GM12878 (cell line): ENCODE results near the gene TNIP1. TPM values are rescaled to one million over a fixed set of nuclear protein-coding genes. Genes with fewer than 3 reads are reported as not detected.
A peak's percentile ranks its signal among the peaks of the same experiment; 100 is the strongest.

Experiments used
- ATAC-seq: fragments of 200-7000 bp; cut with Tn5 transposase; 3 replicates; pipeline ENCODE4 v1.9.1; 2020; ENCODE audit warnings: mild to moderate bottlenecking, moderate library complexity
- BruUV-seq: library from RNA; stranded (reverse); fragments of 400-500 nt; replicated peaks from 2 replicates; lab custom pipeline; 2021; lab: Mats Ljungman, UMichigan
- CTCF ChIA-PET: fragments of 300-600 bp; sonication (Branson Sonifier 250); formaldehyde crosslinking; extraction: SDS; loops from one replicate; lab custom pipeline; 2021; ENCODE audit warnings: inconsistent platforms; lab: Yijun Ruan, JAX
- POLR2A ChIA-PET: fragments of 350-600 bp; formaldehyde crosslinking; extraction: SDS; loops from one replicate; lab custom pipeline; 2021; ENCODE audit warnings: inconsistent platforms; lab: Charles Lee
- RAD21 ChIA-PET: fragments of 300-600 bp; sonication (Branson Sonifier 250); formaldehyde crosslinking; loops from one replicate; lab custom pipeline; 2023; ENCODE audit warnings: antibody characterized with exemption; ENCODE audit not compliant: unreplicated experiment; lab: Charles Lee
- SMC1A ChIA-PET: fragments of 300-600 bp; sonication (Branson Sonifier 250); formaldehyde crosslinking; loops from one replicate; lab custom pipeline; 2023; ENCODE audit not compliant: unreplicated experiment, uncharacterized antibody; lab: Charles Lee
- DNase-seq: peaks from one replicate; pipeline ENCODE4 v3.0.0-alpha.2; 2011; ENCODE audit warnings: low read depth, low spot score
- FAIRE-seq: peaks from 3 replicates; lab custom pipeline; 2011; peaks lifted over from hg19 to GRCh38; lab: Jason Lieb, UNC
- H2AFZ ChIP-seq: 2 replicates; pipeline ENCODE4 v1.6.0; 2011; ENCODE audit warnings: low read depth, low read length, control low read depth; ENCODE audit not compliant: control insufficient read depth
- H3K27ac ChIP-seq: 2 replicates; pipeline ENCODE4 v1.5.1; 2011; ENCODE audit warnings: control low read depth; ENCODE audit not compliant: control insufficient read depth, insufficient read depth
- H3K27me3 ChIP-seq, 2 experiments: replicated peaks in 1 of 2; 2 replicates each; pipeline versions ENCODE4 v1.6.0 to v1.6.1; 2011; ENCODE audit warnings: low read length in 1 of 2; ENCODE audit not compliant: control insufficient read depth in 2 of 2, insufficient read depth in 2 of 2
- H3K36me3 ChIP-seq, 2 experiments: 2 replicates each; pipeline ENCODE4 v1.5.1; 2011; ENCODE audit warnings: low read length in 1 of 2; ENCODE audit not compliant: control insufficient read depth in 2 of 2, insufficient read depth in 2 of 2
- H3K4me1 ChIP-seq: 2 replicates; pipeline ENCODE4 v1.6.1; 2011; ENCODE audit warnings: mild to moderate bottlenecking, low read length, moderate library complexity, mixed read lengths; ENCODE audit not compliant: control insufficient read depth, insufficient read depth
- H3K4me2 ChIP-seq: 2 replicates; pipeline ENCODE4 v1.6.0; 2011; ENCODE audit warnings: control low read depth; ENCODE audit not compliant: control insufficient read depth, insufficient read depth
- H3K4me3 ChIP-seq: fragments of 200-600 bp; sonication (generic); 2 replicates; pipeline ENCODE4 v1.5.1; 2016
- H3K79me2 ChIP-seq: 2 replicates; pipeline ENCODE4 v1.6.0; 2011; ENCODE audit warnings: low read length; ENCODE audit not compliant: control insufficient read depth, insufficient read depth
- H3K9ac ChIP-seq: 2 replicates; pipeline ENCODE4 v1.8.0; 2011; ENCODE audit warnings: low read length, control low read depth, mixed read lengths; ENCODE audit not compliant: control insufficient read depth, insufficient read depth
- H3K9me3 ChIP-seq: replicated peaks from 3 replicates; pipeline ENCODE4 v1.5.1; 2011; ENCODE audit warnings: mild to moderate bottlenecking, low read length; ENCODE audit not compliant: control insufficient read depth, insufficient read depth
- H4K20me1 ChIP-seq: 2 replicates; pipeline ENCODE4 v1.6.0; 2011; ENCODE audit not compliant: control insufficient read depth, insufficient read depth
- CBFB ChIP-seq: IDR thresholded peaks from 2 replicates; pipeline ENCODE4 v1.6.1; 2016; ENCODE audit warnings: antibody characterized with exemption, low read depth
- DPF2 ChIP-seq: fragments of 450-650 bp; IDR thresholded peaks from 2 replicates; pipeline ENCODE4 v1.6.1; 2017; ENCODE audit warnings: mild to moderate bottlenecking
- GATAD2B ChIP-seq: fragments of 450-650 bp; conservative IDR thresholded peaks from 2 replicates; pipeline ENCODE4 v1.6.1; 2017; ENCODE audit warnings: low read depth, mild to moderate bottlenecking, moderate library complexity
- MTA3 ChIP-seq: IDR thresholded peaks from 2 replicates; pipeline ENCODE4 v1.6.1; 2012; ENCODE audit warnings: low read length, inconsistent platforms, borderline replicate concordance
- MYC ChIP-seq: IDR thresholded peaks from 2 replicates; pipeline ENCODE4 v1.6.1; 2011; ENCODE audit warnings: mild to moderate bottlenecking, low read length, moderate library complexity, inconsistent platforms; ENCODE audit not compliant: insufficient read depth, insufficient replicate concordance, insufficient read length, severe bottlenecking
- PAX8 ChIP-seq: fragments of 450-650 bp; IDR thresholded peaks from 2 replicates; pipeline ENCODE4 v1.6.1; 2017; ENCODE audit warnings: mild to moderate bottlenecking, moderate library complexity
- POU2F2 ChIP-seq: IDR thresholded peaks from 3 replicates; pipeline ENCODE4 v1.6.1; 2011; ENCODE audit warnings: low read depth, mild to moderate bottlenecking, low read length, borderline replicate concordance
- RAD21 ChIP-seq: IDR thresholded peaks from 2 replicates; pipeline ENCODE4 v1.6.1; 2011; ENCODE audit warnings: mild to moderate bottlenecking, low read depth, low read length, moderate library complexity; ENCODE audit not compliant: insufficient read depth
- RCOR1 ChIP-seq: conservative IDR thresholded peaks from 2 replicates; pipeline ENCODE4 v1.6.1; 2012; ENCODE audit warnings: low read depth, low read length, improper control_type of control experiment
- RUNX3 ChIP-seq: IDR thresholded peaks from 2 replicates; pipeline ENCODE4 v1.6.1; 2012; ENCODE audit warnings: low read length, inconsistent platforms
- SIX5 ChIP-seq: IDR thresholded peaks from 2 replicates; pipeline ENCODE4 v1.6.1; 2011; ENCODE audit warnings: mild to moderate bottlenecking, low read depth, low read length, moderate library complexity; ENCODE audit not compliant: severe bottlenecking
- ZNF622 ChIP-seq: fragments of 450-650 bp; IDR thresholded peaks from 2 replicates; pipeline ENCODE4 v1.6.1; 2017; ENCODE audit warnings: mild to moderate bottlenecking, inconsistent platforms
- WGBS: methylation state at CpG from one replicate; pipeline ENCODE4 v1.1.6; 2016; ENCODE audit warnings: low lambda C conversion rate; ENCODE audit not compliant: insufficient replicate concordance, insufficient coverage; ENCODE audit errors: missing lambda C conversion rate; 5-methylcytosine and 5-hydroxymethylcytosine counted together
- in situ Hi-C: fragments of 300-500 bp; cut with MboI; formaldehyde crosslinking; loops from 9 replicates; pipeline ENCODE4 v1.14.3; 2018; ENCODE audit warnings: mixed read lengths
- intact Hi-C: fragments of 100-400 bp; cut with micrococcal nuclease; formaldehyde crosslinking; loops from one replicate; pipeline ENCODE4 v1.14.2; 2022; ENCODE audit not compliant: unreplicated experiment
- polyA plus RNA-seq, 11 experiments: library from polyadenylated mRNA; depleted of rRNA in 4 of 11; unstranded in 6 of 11; stranded (reverse) in 5 of 11; fragments of >200 nt; fragmentation: Nextera tagmentation in 4 of 11; fragmentation: Illumina TruSeq in 1 of 11; extraction: Ambion mirVana in 4 of 11; extraction: Trizol in 1 of 11; gene quantifications; 1 replicate in 1 of 11; 2 replicates in 10 of 11; pipeline versions ENCODE4 v1.2.1 to v1.2.3, GENCODE V29; 2011 to 2016; ENCODE audit warnings: inconsistent platforms in 2 of 11, missing spikeins in 2 of 11, low read depth in 1 of 11
- total RNA-seq, 4 experiments: library from RNA; depleted of rRNA in 3 of 4; stranded (reverse); fragments of >200 nt in 3 of 4; fragmentation: Illumina TruSeq in 1 of 4; extraction: Trizol in 1 of 4; gene quantifications; 2 replicates each; pipeline versions ENCODE4 v1.2.1 to v1.2.3, GENCODE V29; 2013 to 2021
- TF ChIP-seq, protein P1 (sequence below): IDR thresholded peaks from 2 replicates; pipeline ENCODE4 v1.6.1; 2012; ENCODE audit warnings: low read length, inconsistent platforms
- TF ChIP-seq, protein P2 (sequence below): IDR thresholded peaks from 2 replicates; pipeline ENCODE4 v1.6.1; 2011; ENCODE audit warnings: borderline replicate concordance, low read depth, mild to moderate bottlenecking, moderate library complexity, low read length; ENCODE audit not compliant: insufficient read depth, poor library complexity, severe bottlenecking
- TF ChIP-seq, protein P3 (sequence below): fragments of 450-650 bp; IDR thresholded peaks from 2 replicates; pipeline ENCODE4 v1.6.1; 2014; ENCODE audit warnings: mild to moderate bottlenecking

Gene TNIP1
- total and polyA plus RNA-seq, 10 of the 15 experiments (the other 5 are each of a cell fraction or from before 2014, with no cell fraction given): 4.4 to 279 (median 150) TPM

- TF ChIP-seq PAX8 (no peak), RUNX3 (no peak)
These were observed 14.0 kb upstream of the TNIP1 start (continued) for GRCh38 chr5:151094852-151095245.

DNA sequence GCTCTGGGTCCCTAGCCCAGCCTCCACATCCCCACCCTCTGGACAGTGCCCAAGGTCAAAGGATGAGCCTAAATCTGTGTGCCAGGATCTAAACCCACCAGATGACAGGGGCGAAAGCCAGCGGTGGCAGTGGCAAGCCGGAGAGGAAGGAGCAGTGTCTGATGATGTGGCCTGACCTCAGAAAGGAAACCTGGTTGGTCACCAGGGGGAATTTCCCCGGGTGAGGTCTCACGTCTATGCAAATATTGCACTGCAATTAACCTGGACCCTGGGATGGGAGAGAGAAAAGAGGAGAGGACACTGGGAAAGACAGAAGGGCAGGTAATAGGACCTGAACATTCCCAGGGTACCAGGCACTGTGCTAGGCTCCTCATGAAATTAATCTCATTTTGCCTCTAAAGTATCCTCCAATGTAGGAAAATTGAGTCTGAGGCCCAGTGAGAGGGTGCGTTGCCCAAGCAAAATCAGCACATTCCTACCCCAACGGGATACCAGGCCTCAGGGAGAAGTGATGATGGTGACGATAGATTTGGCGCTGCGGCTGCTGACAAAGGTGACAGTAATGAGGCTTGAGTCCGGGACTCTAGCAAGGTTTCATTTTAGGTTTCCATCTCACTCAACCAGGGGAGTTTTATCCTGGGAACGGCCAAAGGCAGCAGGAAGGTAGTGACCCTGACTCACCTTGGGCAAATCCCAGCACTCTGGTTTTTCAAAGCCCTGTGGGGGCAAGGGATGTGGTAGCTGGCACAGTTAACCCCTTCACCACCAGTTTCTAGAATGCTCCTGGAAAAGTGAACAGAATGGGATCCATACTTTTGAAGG lies 13.4 kb upstream of the TNIP1 start:
- ChIA-PET POLR2A (interaction anchor here (0.5 to 8.2 kb wide), 13 partner anchors 13 to 682 kb away, joined by 3 to 222 read pairs (median 3); partner anchors contain the start of genes ANXA6, CD74 and TNIP1), CTCF (interaction anchor here (0.9 to 6.3 kb wide), 9 partner anchors 12 to 145 kb away, joined by 3 to 78 read pairs (median 3); partner anchors contain the start of gene TNIP1), RAD21 (interaction anchor here (0.8 to 5.7 kb wide), 6 partner anchors 10 to 71 kb away, joined by 3 to 94 read pairs (median 6); partner anchors contain the start of gene TNIP1), SMC1A (interaction anchor here (0.7 to 6.0 kb wide), 15 partner anchors 8 to 59 kb away, joined by 3 to 125 read pairs (median 4); partner anchors contain the start of gene TNIP1)
- peaks cover 0 to 13% of the 10 kb centered on the region in 2 experiments; a peak in 2 of 4 replicates for H3K36me3 ChIP-seq
- DNase-seq (no peak), FAIRE-seq (peak; percentile 83), ATAC-seq (peak; percentile 77)
- no peaks in the 10 kb centered on the region for H4K20me1 ChIP-seq
- H3K79me2 ChIP-seq: peaks cover 16% of the 10 kb centered on the region
- under 1% methylated on average over 12 of the region's 12 CpGs for WGBS
- H3K9ac ChIP-seq: peak overlapping the region; percentile 69
- no peaks in the 10 kb centered on the region for H3K9me3 ChIP-seq
- peak overlapping the region; percentile 98 for H3K27ac ChIP-seq
- peaks cover 67% of the 10 kb centered on the region for H3K4me1 ChIP-seq
- peak overlapping the region; percentile 53 for H3K4me3 ChIP-seq
- no peaks in the 10 kb centered on the region for H3K27me3 ChIP-seq
- no peak overlapping the region for H2AFZ ChIP-seq
- H3K4me2 ChIP-seq: peak overlapping the region; percentile 87
- in situ Hi-C loops (no loop called here), intact Hi-C loops (no loop called here)
- BruUV-seq: TSS peak; percentile 95
- TF ChIP-seq RAD21 (no peak), RUNX3 (peak; percentile 94), GATAD2B (peak; percentile 59), MYC (no peak), RCOR1 (peak; percentile 83; the same call in 1 of the 2 replicates), CBFB (peak; percentile 87), MTA3 (peak; percentile 80; the same call in 1 of the 2 replicates), DPF2 (peak; percentile 96), POU2F2 (peak; percentile 99), SIX5 (no peak), ZNF622 (no peak)
- TF ChIP-seq, protein P1, sequence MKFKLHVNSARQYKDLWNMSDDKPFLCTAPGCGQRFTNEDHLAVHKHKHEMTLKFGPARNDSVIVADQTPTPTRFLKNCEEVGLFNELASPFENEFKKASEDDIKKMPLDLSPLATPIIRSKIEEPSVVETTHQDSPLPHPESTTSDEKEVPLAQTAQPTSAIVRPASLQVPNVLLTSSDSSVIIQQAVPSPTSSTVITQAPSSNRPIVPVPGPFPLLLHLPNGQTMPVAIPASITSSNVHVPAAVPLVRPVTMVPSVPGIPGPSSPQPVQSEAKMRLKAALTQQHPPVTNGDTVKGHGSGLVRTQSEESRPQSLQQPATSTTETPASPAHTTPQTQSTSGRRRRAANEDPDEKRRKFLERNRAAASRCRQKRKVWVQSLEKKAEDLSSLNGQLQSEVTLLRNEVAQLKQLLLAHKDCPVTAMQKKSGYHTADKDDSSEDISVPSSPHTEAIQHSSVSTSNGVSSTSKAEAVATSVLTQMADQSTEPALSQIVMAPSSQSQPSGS: peak; percentile 60; the same call in 1 of the 2 replicates
- TF ChIP-seq, protein P2, sequence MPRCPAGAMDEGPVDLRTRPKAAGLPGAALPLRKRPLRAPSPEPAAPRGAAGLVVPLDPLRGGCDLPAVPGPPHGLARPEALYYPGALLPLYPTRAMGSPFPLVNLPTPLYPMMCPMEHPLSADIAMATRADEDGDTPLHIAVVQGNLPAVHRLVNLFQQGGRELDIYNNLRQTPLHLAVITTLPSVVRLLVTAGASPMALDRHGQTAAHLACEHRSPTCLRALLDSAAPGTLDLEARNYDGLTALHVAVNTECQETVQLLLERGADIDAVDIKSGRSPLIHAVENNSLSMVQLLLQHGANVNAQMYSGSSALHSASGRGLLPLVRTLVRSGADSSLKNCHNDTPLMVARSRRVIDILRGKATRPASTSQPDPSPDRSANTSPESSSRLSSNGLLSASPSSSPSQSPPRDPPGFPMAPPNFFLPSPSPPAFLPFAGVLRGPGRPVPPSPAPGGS: peak; percentile 82
- TF ChIP-seq, protein P3, sequence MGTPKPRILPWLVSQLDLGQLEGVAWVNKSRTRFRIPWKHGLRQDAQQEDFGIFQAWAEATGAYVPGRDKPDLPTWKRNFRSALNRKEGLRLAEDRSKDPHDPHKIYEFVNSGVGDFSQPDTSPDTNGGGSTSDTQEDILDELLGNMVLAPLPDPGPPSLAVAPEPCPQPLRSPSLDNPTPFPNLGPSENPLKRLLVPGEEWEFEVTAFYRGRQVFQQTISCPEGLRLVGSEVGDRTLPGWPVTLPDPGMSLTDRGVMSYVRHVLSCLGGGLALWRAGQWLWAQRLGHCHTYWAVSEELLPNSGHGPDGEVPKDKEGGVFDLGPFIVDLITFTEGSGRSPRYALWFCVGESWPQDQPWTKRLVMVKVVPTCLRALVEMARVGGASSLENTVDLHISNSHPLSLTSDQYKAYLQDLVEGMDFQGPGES: peak; percentile 29; the same call in 1 of the 2 replicates
